ENCODE measurements around the gene GRM7. TPM values are rescaled to one million over a fixed set of nuclear protein-coding genes. Genes with fewer than 3 reads are reported as not detected.

Gene GRM7
- total and polyA plus RNA-seq, 10 donors, result 0.02 to 0.20 (median 0.14) TPM; not detected in 7

DNA sequence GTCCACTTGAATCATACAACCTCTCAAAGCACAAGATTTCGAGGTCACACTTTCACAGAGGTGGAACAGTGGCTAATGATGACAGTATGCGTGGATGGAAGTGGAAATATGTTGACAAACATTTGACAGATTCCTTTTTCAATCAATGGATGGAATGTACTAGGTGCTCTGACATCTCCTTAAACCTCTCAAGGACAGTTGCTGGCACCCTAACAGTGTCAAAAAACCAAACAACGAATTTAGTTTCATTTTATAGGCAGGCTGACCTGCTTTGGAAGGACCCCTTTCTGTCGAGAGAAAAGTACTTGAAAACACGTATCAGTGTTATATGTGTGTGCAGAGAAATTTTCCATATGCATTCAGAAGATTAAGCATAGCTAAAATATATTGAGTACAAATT lies 861.0 kb downstream of the GRM7 start:
- intact Hi-C loops (cut with DNase I; ENCODE audit: low total_unique reads), result no loop called here
- TF ChIP-seq, protein P1, sequence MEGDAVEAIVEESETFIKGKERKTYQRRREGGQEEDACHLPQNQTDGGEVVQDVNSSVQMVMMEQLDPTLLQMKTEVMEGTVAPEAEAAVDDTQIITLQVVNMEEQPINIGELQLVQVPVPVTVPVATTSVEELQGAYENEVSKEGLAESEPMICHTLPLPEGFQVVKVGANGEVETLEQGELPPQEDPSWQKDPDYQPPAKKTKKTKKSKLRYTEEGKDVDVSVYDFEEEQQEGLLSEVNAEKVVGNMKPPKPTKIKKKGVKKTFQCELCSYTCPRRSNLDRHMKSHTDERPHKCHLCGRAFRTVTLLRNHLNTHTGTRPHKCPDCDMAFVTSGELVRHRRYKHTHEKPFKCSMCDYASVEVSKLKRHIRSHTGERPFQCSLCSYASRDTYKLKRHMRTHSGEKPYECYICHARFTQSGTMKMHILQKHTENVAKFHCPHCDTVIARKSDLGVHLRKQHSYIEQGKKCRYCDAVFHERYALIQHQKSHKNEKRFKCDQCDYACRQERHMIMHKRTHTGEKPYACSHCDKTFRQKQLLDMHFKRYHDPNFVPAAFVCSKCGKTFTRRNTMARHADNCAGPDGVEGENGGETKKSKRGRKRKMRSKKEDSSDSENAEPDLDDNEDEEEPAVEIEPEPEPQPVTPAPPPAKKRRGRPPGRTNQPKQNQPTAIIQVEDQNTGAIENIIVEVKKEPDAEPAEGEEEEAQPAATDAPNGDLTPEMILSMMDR (IDR thresholded peaks at IDR 0.05 in 8 of 11, conservative IDR thresholded peaks at IDR 0.05 in 3 of 11), result no peak
- no peak for TF ChIP-seq POLR2AphosphoS5 (IDR thresholded peaks at IDR 0.05)
- Histone ChIP-seq H3K27me3 (replicated peaks in 1 of 7) (no peaks in the 10 kb centered on the region), H3K9me3 (no peaks in the 10 kb centered on the region), H3K4me3 (no peak overlapping the region), H3K4me1 (no peaks in the 10 kb centered on the region), H3K27ac (no peak overlapping the region), H3K36me3 (no peaks in the 10 kb centered on the region)
- no peak for DNase-seq
- WGBS, 5 donors, result 72 to 86% (median 83%) methylated on average over 5 of the region's 5 CpGs

DNA sequence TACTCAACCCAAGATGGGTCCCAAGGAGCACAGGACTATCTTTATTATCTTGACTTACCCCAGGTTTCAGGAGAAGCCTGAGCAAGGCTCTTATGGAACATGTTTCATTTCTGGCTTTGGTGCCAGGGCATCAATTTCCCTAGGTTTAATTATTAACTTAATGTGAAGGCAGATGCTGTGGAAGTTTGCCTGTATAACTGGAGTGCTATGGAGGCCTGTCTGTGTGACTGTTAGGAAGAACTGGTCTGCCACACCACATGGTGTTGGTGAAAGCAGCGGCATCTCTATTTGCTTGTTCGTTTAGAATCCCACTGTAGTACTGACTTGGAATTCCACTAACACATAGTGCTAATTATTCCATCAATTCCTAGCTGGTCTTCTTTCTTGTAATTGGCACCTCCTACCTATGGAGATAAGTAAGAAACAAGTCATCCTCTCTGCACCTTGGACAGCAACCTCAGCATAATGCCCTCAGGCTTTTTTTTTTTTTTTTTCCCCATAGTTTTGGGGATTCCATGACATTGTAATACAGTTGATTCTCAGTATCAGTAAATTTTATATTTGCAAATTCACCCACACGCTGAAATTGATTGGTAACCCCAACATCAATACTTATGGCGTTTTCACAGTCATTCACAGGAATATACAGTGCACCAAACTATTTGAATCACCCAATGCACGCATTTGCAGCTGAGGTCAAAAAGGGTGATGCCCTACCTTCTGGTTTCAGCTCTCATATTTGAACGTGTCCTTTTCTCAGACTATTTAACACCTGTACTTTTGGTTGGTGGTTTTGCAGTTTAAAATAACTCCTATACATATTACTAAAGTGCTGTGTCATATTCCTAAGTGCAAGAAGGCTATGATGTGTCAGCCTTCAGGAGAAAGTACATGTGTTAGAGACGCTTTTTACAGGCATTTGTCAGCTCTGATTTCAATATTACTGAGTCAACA lies 867.9 kb downstream of the GRM7 start:
- intact Hi-C loops (cut with DNase I; ENCODE audit: low total_unique reads), result no loop called here
- TF ChIP-seq, protein P1 (IDR thresholded peaks at IDR 0.05 in 8 of 11, conservative IDR thresholded peaks at IDR 0.05 in 3 of 11), result no peak
- TF ChIP-seq POLR2A (IDR thresholded peaks at IDR 0.05) (no peak), POLR2AphosphoS5 (IDR thresholded peaks at IDR 0.05) (no peak)
- no peaks in the 10 kb centered on the region for H3K27me3 ChIP-seq (replicated peaks in 1 of 7)
- H3K36me3 ChIP-seq, result no peaks in the 10 kb centered on the region
- no peak overlapping the region for H3K4me3 ChIP-seq
- DNase-seq, result no peak
- 84 to 90% (median 87%) methylated on average over 7 of the region's 7 CpGs for WGBS, 5 donors
- H3K4me1 ChIP-seq, result no peaks in the 10 kb centered on the region
- no peak overlapping the region for H3K27ac ChIP-seq
- H3K9me3 ChIP-seq, result no peaks in the 10 kb centered on the region

DNA sequence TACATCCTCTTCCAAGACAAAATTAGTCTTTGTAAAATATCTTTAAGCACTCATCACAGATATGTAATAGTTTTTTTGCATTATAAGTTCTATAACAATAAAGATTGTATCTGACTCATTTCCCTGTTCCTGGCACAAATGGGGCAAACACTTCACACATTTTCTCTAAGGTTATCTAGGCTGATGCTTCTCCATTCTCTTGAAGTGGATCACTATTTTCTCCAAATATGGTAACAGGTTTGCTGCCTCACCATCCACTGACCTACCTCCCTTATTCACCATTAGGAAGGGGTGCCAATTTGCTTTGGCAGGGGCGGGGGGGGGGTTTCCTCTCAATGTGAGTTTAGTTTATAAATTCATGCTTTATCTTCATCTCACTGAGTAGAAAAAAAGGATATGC lies 873.0 kb downstream of the GRM7 start:
- no peaks in the 10 kb centered on the region for H3K36me3 ChIP-seq
- H3K9me3 ChIP-seq, result no peaks in the 10 kb centered on the region
- no peak overlapping the region for H3K27ac ChIP-seq
- no peak for DNase-seq
- intact Hi-C loops (cut with DNase I; ENCODE audit: low total_unique reads), result no loop called here
- no peak for TF ChIP-seq POLR2AphosphoS5 (IDR thresholded peaks at IDR 0.05)
- TF ChIP-seq, protein P1 (IDR thresholded peaks at IDR 0.05 in 8 of 11, conservative IDR thresholded peaks at IDR 0.05 in 3 of 11), result no peak
- no peak for TF ChIP-seq POLR2A (IDR thresholded peaks at IDR 0.05)
- H3K4me1 ChIP-seq, result no peaks in the 10 kb centered on the region
- 37 to 63% (median 54%) methylated on average over 1 of the region's 1 CpG for WGBS, 5 donors
- H3K27me3 ChIP-seq (replicated peaks in 1 of 7), result no peaks in the 10 kb centered on the region
- H3K4me3 ChIP-seq, result no peak overlapping the region

DNA sequence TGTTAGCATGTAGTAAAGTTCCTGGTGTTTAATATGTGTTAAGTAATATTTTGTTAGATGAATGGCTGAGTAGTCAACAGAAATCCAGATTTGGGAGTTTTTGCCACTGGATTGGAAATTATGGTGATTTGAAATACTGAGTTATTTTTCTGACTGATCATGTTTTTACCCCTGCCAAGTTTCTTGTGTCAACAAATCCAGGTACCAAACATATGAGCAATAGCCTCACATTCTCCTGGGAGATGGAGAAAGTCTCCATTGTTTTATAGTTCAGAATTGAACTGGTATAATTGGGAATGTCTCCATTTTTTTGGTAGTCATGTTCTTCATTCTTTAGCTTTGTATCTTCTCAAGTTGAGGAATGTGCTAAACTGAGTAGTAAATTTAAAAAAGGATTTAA lies 873.5 kb downstream of the GRM7 start:
- Histone ChIP-seq H3K36me3 (no peaks in the 10 kb centered on the region), H3K9me3 (no peaks in the 10 kb centered on the region), H3K4me1 (no peaks in the 10 kb centered on the region), H3K4me3 (no peak overlapping the region), H3K27me3 (replicated peaks in 1 of 7) (no peaks in the 10 kb centered on the region), H3K27ac (no peak overlapping the region)
- intact Hi-C loops (cut with DNase I; ENCODE audit: low total_unique reads), result no loop called here
- no peak for TF ChIP-seq POLR2AphosphoS5 (IDR thresholded peaks at IDR 0.05)
- TF ChIP-seq, protein P1 (IDR thresholded peaks at IDR 0.05 in 8 of 11, conservative IDR thresholded peaks at IDR 0.05 in 3 of 11), result no peak
- TF ChIP-seq POLR2A (IDR thresholded peaks at IDR 0.05), result no peak
- no peak for DNase-seq
